Stimulated activated CD4-positive, alpha-beta T cell treated with anti-CD3 and anti-CD28 coated beads, Interleukin-12 subunit alpha, Interleukin-12 subunit beta, amount 100 ng/mL, for 4 hours (primary cell): ENCODE measurements around the gene CAMSAP3.

ENCODE experiments used
- DNase-seq: peaks from one replicate; pipeline ENCODE4 v3.0.0-alpha.2; 2020

Gene CAMSAP3

DNA sequence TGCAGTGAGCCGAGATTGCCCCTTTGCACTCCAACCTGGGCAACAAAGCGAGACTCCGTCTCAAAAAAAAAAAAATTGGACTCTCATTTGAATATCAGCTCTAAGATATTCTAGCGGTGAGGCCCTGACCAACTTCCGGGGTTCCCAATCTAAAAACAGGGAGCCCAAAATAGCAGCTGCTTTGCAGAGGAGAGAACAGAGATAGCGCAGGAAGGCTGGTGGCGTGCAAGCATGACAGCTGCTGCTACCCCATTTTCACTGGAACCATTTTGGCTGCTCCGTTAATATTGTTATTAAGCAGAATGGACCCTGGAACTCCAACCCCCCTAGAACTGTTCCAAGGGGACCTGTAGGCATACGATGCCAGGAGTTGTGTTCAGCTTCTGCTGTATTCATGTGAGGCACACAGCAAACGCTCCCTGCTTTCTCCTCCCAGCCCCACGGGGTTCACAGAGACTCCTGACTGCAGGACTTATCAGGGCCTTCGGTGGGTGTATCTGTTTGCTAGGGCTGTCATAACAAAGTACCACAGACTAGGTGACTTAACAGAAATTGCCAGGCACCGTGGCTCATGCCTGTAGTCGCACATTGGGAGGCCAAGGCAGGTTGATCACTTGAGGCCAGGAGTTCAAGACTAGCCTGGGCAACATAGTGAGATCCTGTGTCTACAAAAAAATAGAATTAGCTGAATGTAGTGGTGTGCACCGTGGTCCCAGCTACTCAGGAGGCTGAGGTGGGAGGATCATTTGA is 52.8 kb downstream of the CAMSAP3 start:
- no peak for DNase-seq

DNA sequence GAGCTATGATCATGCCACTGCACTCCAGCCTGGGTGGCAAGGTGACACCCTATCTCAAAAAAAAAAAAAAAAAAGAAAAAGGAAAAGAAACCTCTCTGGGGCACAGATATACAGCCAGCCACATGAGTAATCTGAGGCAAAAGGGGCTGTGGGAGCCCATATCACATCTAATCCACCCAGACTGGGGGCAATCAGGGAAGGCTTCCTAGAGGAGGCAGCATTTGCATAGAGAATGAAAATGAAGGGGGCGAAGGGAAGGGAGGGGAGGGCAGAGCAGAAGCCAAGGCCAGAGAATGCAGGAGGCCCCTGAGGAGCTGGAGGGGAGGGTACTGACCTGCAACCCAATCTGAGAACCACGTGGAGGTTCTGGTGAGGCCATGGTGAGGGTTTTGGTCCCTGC is 54.5 kb downstream of the CAMSAP3 start:
- DNase-seq, result no peak

DNA sequence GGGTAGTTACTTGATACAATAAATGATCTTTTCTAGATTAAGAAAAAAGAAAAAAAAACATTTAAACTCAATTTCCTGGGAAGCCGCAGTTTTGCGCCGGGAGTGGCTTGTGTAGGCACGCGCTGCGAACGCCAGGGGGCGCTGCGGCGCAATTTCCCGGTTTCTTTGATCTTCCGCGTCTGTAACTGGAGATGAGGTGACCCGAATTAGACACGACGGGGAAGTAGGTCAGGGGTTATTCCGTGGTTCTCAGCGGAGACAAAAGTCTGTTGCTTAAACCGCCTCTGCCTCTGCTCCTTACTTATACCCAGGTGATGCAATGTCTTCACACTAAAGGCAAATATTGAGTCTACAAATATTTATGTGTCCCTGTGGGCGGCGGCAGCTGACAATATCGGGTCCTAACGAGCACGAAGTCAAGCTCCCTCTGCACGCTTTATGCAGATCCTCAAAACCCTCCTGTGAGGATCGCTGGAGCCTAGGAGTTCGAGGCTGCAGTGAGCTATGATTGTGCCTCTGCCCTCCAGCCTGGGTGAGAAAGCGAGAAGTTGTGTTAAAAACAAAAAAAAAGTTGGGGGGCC is 56.5 kb downstream of the CAMSAP3 start:
- DNase-seq, result peak; percentile 83

DNA sequence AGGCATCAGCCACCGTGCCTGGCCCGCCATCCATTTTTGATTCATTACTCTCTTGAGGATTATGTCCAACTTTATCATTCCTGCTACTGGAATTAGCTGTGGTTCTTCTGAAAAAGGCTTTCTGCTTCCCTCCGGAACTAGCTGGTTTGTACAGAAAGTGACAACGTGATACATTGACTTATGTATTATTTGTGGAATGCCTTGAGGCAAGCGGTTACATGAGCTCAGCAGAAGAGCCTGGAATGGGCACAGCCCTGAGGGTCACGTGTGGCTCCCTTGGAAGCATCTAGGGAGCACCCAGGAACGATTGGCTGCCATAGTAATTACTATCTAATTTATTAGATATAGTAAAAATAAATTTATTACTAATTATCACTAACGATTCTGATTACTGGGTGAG is 58.7 kb downstream of the CAMSAP3 start:
- DNase-seq, result no peak

DNA sequence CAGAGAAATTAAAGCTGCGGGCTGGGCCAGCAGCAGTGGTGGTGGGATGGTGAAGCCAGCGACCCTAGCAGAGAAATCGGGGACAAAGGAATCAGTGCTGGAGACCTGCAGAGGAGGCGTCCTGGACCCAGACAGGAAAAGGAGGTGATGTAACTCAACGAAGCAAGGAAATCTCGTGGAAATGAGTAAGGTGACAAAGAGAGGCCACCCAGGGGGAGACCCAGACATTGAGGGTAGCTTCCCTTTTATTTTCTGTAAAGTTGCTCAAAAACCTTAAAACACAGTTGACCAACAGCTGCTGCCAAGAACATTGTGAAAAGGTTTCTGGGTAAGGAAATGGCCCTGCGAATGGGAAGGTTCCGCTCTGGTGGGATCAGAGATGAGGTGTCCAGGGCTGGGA is 59.9 kb downstream of the CAMSAP3 start:
- DNase-seq, result no peak

DNA sequence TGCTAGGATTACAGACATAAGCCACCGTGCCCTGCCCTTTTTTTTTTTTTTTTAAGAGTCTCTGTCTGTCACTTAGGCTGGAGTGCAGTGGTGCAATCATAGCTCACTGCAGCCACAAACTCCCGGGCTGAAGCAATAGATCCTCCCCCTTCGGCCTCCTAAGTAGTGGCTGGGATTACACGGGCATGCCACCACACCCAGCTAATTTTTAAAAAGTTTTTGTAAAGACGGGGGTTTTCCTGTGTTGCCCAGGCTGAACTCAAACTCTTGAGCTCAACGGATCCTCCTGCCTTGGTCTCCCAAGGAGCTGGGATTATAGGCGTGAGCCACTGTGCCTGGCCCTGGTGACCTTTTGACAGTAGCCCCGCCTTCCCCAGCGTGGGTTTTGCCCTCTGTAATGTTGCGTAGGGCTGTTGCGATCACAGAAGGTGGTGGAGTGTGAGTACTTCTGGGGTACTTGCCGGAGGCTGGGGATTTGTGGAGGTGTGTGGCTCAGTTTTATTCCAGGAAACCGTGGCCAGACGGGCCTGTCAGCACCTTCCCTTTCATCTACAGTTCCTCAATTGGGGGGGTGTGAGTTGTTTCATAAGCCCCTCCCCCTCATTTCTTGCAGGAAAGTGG is 61.6 kb downstream of the CAMSAP3 start:
- no peak for DNase-seq

DNA sequence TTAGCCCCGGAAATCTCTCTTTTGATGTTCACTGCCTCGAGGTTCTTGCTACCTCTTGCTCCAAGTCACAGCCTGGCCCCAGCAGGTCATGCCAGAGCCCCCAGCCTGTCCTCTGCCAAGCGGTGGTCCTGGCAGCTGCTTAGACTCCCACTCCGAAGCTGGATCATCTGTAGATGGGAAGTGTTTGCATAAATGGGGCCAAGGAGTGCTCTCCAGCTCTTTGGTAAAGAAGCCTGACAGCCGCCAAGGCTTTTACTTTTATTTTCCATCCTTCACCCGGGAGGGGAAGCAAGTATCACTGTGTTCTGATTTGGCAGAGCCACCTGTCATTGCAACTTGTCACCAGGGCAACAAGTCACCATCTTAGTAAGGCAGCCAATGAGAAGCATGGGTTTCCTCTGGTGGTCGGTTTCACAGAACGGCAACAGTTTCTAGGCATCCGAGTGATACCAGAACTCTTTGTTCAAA is 62.6 kb downstream of the CAMSAP3 start:
- DNase-seq, result no peak

DNA sequence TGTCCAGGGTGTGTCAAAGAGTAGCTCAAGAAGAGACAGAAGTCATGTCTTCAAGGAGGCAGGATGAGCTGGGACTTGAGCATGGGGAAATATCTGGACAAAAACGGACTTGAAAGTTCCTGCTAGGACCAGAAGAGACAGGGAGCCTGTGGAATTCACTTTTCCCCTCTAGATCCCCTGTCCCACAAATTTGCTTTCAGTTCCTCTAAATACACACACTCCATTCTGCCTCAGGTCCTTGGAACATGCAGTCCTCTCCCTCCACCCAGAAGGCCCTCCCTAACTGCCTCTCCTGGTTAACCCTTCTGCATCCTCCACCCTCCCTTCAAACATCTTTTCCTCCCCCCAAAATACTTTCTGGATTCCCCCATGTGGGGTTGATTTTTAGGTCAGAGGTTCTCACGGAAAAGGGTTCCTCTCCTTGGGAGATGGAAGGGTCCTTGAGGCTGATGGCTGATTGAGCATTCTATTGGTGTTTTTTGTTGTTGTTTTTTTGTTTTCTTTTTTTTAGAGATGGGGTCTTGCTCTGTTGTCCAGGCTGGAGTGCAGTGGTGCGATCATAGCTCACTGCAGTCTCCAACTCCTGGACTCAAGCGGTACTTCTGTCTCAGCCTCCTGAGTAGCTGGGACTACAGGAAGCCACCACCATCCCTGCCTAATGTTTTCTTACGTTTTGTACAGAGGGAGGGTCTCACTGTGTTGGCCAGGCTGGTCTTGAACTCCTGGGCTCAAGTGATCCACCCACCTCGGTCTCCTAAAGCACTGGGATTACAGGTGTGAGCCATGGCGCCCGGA is 66.3 kb downstream of the CAMSAP3 start:
- no peak for DNase-seq

DNA sequence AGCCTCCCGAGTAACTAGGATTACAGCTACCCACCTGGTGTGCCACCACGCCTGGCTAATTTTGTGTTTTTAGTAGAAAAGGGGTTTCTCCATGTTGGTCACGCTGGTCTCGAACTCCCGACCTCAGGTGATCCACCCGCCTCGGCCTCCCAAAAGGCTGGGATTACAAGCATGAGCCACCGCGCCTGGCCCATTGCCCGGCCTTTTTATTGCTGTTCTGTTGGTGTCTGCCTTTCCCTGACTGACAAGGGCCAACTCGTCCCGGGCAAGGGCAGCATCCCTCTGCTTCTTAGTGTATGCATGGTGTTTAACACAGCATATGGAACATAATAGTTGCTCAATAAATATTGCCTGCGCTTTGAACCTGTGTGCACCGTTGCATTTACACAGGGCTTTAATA is 67.0 kb downstream of the CAMSAP3 start:
- DNase-seq, result no peak

DNA sequence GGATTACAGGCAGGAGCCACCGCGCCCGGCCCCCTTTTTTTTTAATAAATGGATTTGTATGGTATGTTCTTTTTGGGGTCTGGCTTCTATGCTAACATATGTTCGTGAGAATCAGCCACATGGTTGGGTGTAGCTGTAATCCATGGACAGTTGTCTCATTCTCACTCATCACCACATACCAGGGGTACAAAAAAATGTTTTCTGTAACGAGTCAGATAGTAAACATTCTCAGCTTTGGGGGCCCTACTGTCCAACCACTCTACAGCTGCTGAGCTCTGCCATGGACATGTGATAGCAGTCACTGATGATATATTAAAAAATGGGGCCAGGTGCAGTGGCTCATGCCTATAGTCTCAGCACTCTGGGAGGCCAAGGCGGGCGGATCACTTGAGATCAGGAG is 68.0 kb downstream of the CAMSAP3 start:
- no peak for DNase-seq

DNA sequence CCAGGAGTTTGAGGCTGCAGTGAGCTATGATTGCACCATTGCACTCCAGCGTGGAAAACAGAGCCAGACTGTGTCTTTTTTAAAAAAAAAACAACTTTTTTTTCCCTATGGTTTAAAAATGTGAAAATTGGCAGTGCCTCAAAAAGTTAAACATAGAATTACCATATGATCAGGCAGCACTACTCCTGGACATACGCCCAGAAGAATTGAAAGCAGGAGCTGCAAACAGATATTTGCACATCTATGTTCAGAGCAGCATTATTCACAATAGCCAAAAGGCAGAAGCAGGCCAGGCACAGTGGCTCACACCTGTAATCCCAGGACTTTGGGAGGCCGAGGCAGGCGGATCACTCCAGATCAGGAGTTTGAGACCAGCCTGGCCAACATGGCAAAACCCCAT is 69.4 kb downstream of the CAMSAP3 start:
- DNase-seq, result no peak
